HepG2 (cell line): Measurements from ENCODE around the gene SLCO2A1. TPM values are rescaled to one million over a fixed set of nuclear protein-coding genes. Genes with fewer than 3 reads are reported as not detected.

Source experiments
- ATAC-seq: fragments of 200-7000 bp; cut with Tn5 transposase; 3 replicates; pipeline ENCODE4 v1.9.1; 2020; ENCODE audit warnings: mild to moderate bottlenecking, moderate library complexity
- BruUV-seq: library from RNA; stranded (reverse); fragments of 400-500 nt; replicated peaks from 2 replicates; lab custom pipeline; 2021; lab: Mats Ljungman, UMichigan
- CTCF ChIA-PET: fragments of 300-600 bp; formaldehyde crosslinking; extraction: SDS; loops from one replicate; lab custom pipeline; 2021; ENCODE audit warnings: low total read pairs, inconsistent platforms, low intra/inter-chr PET ratio; lab: Yijun Ruan, JAX
- POLR2A ChIA-PET: fragments of 350-600 bp; sonication (Branson Sonifier 250); formaldehyde crosslinking; loops from one replicate; lab custom pipeline; 2020; ENCODE audit warnings: antibody characterized with exemption, inconsistent platforms; lab: Yijun Ruan, JAX
- DNase-seq: peaks from one replicate; pipeline ENCODE4 v3.0.0-alpha.2; 2015; ENCODE audit warnings: low spot score
- FAIRE-seq: peaks from 3 replicates; lab custom pipeline; 2011; peaks lifted over from hg19 to GRCh38; lab: Jason Lieb, UNC
- H2AFZ ChIP-seq: one replicate; pipeline ENCODE4 v1.6.1; 2011; ENCODE audit warnings: low read length, inconsistent platforms
- H3K27ac ChIP-seq: fragments of 300-600 bp; 3 replicates; pipeline ENCODE4 v1.8.0; 2011; ENCODE audit warnings: mixed run types, mild to moderate bottlenecking, mixed read lengths, low read length, inconsistent platforms; ENCODE audit not compliant: insufficient read depth; ENCODE audit errors: extremely low read length
- H3K27me3 ChIP-seq, 2 experiments: fragments of 200-600 bp in 1 of 2; 2 replicates in 1 of 2; 3 replicates in 1 of 2; pipeline versions ENCODE4 v1.6.0 to v1.8.0; 2011; ENCODE audit warnings: low read length in 2 of 2, mild to moderate bottlenecking in 2 of 2, moderate library complexity in 2 of 2, inconsistent platforms in 1 of 2; ENCODE audit not compliant: insufficient read depth in 2 of 2, control insufficient read depth in 1 of 2
- H3K36me3 ChIP-seq, 2 experiments: fragments of 200-600 bp in 1 of 2; replicated peaks in 1 of 2; 2 replicates in 1 of 2; 3 replicates in 1 of 2; pipeline versions ENCODE4 v1.5.1 to v1.8.0; 2011; ENCODE audit warnings: low read length in 2 of 2, inconsistent platforms in 1 of 2; ENCODE audit not compliant: insufficient read depth in 2 of 2, control insufficient read depth in 1 of 2
- H3K4me1 ChIP-seq: 2 replicates; pipeline ENCODE4 v1.5.1; 2012; ENCODE audit warnings: low read length, inconsistent platforms; ENCODE audit not compliant: insufficient read depth
- H3K4me2 ChIP-seq: 2 replicates; pipeline ENCODE4 v1.6.0; 2011; ENCODE audit warnings: low read depth, low read length, inconsistent platforms
- H3K4me3 ChIP-seq, 3 experiments: fragments of 200-600 bp in 1 of 3; sonication (generic), shearing (Covaris generic) in 1 of 3; replicated peaks in 1 of 3; 2 replicates each; pipeline ENCODE4 v1.5.1; 2011 to 2016; ENCODE audit warnings: low read length in 3 of 3, inconsistent platforms in 2 of 3, low read depth in 2 of 3, mild to moderate bottlenecking in 2 of 3, control low read depth in 1 of 3, mixed read lengths in 1 of 3; ENCODE audit not compliant: insufficient read depth in 1 of 3
- H3K79me2 ChIP-seq: one replicate; pipeline ENCODE4 v1.6.1; 2011; ENCODE audit warnings: low read length, inconsistent platforms; ENCODE audit not compliant: insufficient read depth
- H3K9ac ChIP-seq: 2 replicates; pipeline ENCODE4 v1.6.0; 2011; ENCODE audit warnings: mild to moderate bottlenecking, low read depth, low read length, inconsistent platforms; ENCODE audit not compliant: insufficient read depth
- H3K9me3 ChIP-seq: 2 replicates; pipeline ENCODE4 v1.5.1; 2012; ENCODE audit warnings: mild to moderate bottlenecking, low read length
- H4K20me1 ChIP-seq: 2 replicates; pipeline ENCODE4 v1.6.0; 2011; ENCODE audit warnings: inconsistent platforms, mild to moderate bottlenecking, low read length, moderate library complexity; ENCODE audit not compliant: insufficient read depth
- NR2C2 ChIP-seq: sonication (generic); formaldehyde crosslinking; IDR thresholded peaks from 2 replicates; pipeline ENCODE4 v1.4.0; 2020; ENCODE audit warnings: missing genetic modification reagents, mild to moderate bottlenecking, moderate library complexity, borderline replicate concordance
- ZMYM3 ChIP-seq: sonication (generic); formaldehyde crosslinking; IDR thresholded peaks from 2 replicates; pipeline ENCODE4 v1.5.1; 2020; ENCODE audit warnings: mild to moderate bottlenecking, missing genetic modification reagents
- ZNF367 ChIP-seq: sonication (generic); formaldehyde crosslinking; IDR thresholded peaks from 2 replicates; pipeline ENCODE4 v1.4.0; 2020; ENCODE audit warnings: missing genetic modification reagents, borderline replicate concordance
- ZNF564 ChIP-seq: sonication (generic); formaldehyde crosslinking; IDR thresholded peaks from 2 replicates; pipeline ENCODE4 v1.8.1; 2023; ENCODE audit warnings: mild to moderate bottlenecking, missing genetic modification reagents
- WGBS: methylation state at CpG from one replicate; pipeline ENCODE4 v1.1.6; 2017; ENCODE audit warnings: low lambda C conversion rate; 5-methylcytosine and 5-hydroxymethylcytosine counted together
- in situ Hi-C: cut with HindIII; loops from 2 replicates; pipeline ENCODE4 v1.10.0; 2017; ENCODE audit warnings: low pct_unique_long_range_greater_than_20kb; ENCODE audit not compliant: extremely low pct_ligation_motif_present
- intact Hi-C: fragments of 100-400 bp; cut with micrococcal nuclease; formaldehyde crosslinking; loops from one replicate; pipeline ENCODE4 v1.10.0; 2022; ENCODE audit not compliant: unreplicated experiment
- polyA plus RNA-seq, 8 experiments: library from polyadenylated mRNA; depleted of rRNA in 3 of 8; stranded (reverse) in 7 of 8; unstranded in 1 of 8; fragments of >200 nt; fragmentation: Illumina TruSeq in 4 of 8; extraction: Trizol in 4 of 8; gene quantifications; 2 replicates each; pipeline versions ENCODE4 v1.2.1 to v1.2.3, GENCODE V29; 2011 to 2016; ENCODE audit warnings: low read depth in 4 of 8, missing spikeins in 1 of 8, mixed read lengths in 1 of 8; ENCODE audit not compliant: insufficient read depth in 1 of 8
- total RNA-seq, 5 experiments: library from RNA; depleted of rRNA; stranded (reverse); fragments of >200 nt; fragmentation: Illumina TruSeq; extraction: Trizol; gene quantifications; 2 replicates each; pipeline ENCODE4 v1.2.3, GENCODE V29; 2016; ENCODE audit warnings: low read depth in 1 of 5
- TF ChIP-seq, protein P1 (sequence below), 2 experiments: sonication (generic) in 1 of 2; formaldehyde crosslinking in 1 of 2; IDR thresholded peaks; 2 replicates each; pipeline versions ENCODE4 v1.6.1 to v1.9.0; 2014 to 2022; ENCODE audit warnings: antibody characterized with exemption in 1 of 2, borderline replicate concordance in 1 of 2, inconsistent platforms in 1 of 2, low read depth in 1 of 2, missing genetic modification reagents in 1 of 2

Gene SLCO2A1
- total and polyA plus RNA-seq, 2 of the 13 experiments (the other 11 are each of a cell fraction or from before 2014, with no cell fraction given) = 0.04 TPM; not detected in 1

- WGBS = 46% methylated on average over 2 of the region's 2 CpGs
- in situ Hi-C loops (no loop called here), intact Hi-C loops (no loop called here)
- ATAC-seq = no peak
- Histone ChIP-seq H4K20me1 (no peaks in the 10 kb centered on the region), H3K27ac (no peak overlapping the region), H3K27me3 (no peaks in the 10 kb centered on the region), H3K9ac (no peak overlapping the region), H3K79me2 (no peaks in the 10 kb centered on the region), H3K4me3 (no peak overlapping the region), H3K9me3 (peaks cover 4% of the 10 kb centered on the region; the same call in 1 of the 2 replicates), H3K4me2 (no peak overlapping the region), H2AFZ (no peak overlapping the region), H3K36me3 (no peaks in the 10 kb centered on the region), H3K4me1 (no peaks in the 10 kb centered on the region)
- no peak for FAIRE-seq
- BruUV-seq = no TSS peak
- no peak for DNase-seq
- no peak for TF ChIP-seq ZNF367 (CRISPR knock-in tag)
- TF ChIP-seq ZMYM3 = no peak
- no peak for TF ChIP-seq ZNF564 (CRISPR knock-in tag)
- TF ChIP-seq NR2C2 (CRISPR knock-in tag) = no peak
- TF ChIP-seq, protein P1, sequence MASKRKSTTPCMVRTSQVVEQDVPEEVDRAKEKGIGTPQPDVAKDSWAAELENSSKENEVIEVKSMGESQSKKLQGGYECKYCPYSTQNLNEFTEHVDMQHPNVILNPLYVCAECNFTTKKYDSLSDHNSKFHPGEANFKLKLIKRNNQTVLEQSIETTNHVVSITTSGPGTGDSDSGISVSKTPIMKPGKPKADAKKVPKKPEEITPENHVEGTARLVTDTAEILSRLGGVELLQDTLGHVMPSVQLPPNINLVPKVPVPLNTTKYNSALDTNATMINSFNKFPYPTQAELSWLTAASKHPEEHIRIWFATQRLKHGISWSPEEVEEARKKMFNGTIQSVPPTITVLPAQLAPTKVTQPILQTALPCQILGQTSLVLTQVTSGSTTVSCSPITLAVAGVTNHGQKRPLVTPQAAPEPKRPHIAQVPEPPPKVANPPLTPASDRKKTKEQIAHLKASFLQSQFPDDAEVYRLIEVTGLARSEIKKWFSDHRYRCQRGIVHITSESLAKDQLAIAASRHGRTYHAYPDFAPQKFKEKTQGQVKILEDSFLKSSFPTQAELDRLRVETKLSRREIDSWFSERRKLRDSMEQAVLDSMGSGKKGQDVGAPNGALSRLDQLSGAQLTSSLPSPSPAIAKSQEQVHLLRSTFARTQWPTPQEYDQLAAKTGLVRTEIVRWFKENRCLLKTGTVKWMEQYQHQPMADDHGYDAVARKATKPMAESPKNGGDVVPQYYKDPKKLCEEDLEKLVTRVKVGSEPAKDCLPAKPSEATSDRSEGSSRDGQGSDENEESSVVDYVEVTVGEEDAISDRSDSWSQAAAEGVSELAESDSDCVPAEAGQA (IDR thresholded peaks at IDR 0.05; ENCODE audit: low read depth) = no peak
- TF ChIP-seq, protein P1 (CRISPR knock-in tag; IDR thresholded peaks at IDR 0.05; ENCODE audit: borderline replicate concordance) = no peak
- ChIA-PET POLR2A (no interaction called here), CTCF (no interaction called here)
Observed at GRCh38 chr3:134008630-134009156, 21.0 kb downstream of the SLCO2A1 start.
